Testis (tissue), 2 donors: ENCODE results near the gene EIPR1.

Experiments used
- CTCF ChIP-seq, 3 experiments: fragments of 450-650 bp in 2 of 3; fragments of 200-600 bp in 1 of 3; sonication (generic) in 1 of 3; IDR thresholded peaks; one replicate each; pipeline ENCODE4 v1.5.1; 2016 to 2019; ENCODE audit warnings: antibody characterized with exemption in 3 of 3, mild to moderate bottlenecking in 2 of 3, moderate library complexity in 1 of 3
- POLR2A ChIP-seq: fragments of 450-650 bp; IDR thresholded peaks from one replicate; pipeline ENCODE4 v1.6.1; 2017; ENCODE audit warnings: antibody characterized with exemption, mild to moderate bottlenecking, moderate library complexity

GRCh38 chr2:3312576-3313345 lies 64.9 kb downstream of the EIPR1 start:
- TF ChIP-seq POLR2A, result no peak
- no peak for TF ChIP-seq CTCF (IDR thresholded peaks at IDR 0.05)
